Retinal pigment epithelial cell (primary cell): ENCODE measurements around the gene KCNG4.

ENCODE experiments used
- DNase-seq: peaks from one replicate; pipeline ENCODE4 v3.0.0-alpha.2; 2010; ENCODE audit warnings: low read depth
- H3K4me3 ChIP-seq: 2 replicates; pipeline ENCODE4 v1.5.1; 2011; ENCODE audit warnings: mild to moderate bottlenecking, low read length, control low read depth, moderate library complexity
- TF ChIP-seq, protein P1 (sequence below): conservative IDR thresholded peaks from 2 replicates; pipeline ENCODE4 v1.5.1; 2011; ENCODE audit warnings: low read depth, low read length, control low read depth, inconsistent platforms

Gene KCNG4, protein sequence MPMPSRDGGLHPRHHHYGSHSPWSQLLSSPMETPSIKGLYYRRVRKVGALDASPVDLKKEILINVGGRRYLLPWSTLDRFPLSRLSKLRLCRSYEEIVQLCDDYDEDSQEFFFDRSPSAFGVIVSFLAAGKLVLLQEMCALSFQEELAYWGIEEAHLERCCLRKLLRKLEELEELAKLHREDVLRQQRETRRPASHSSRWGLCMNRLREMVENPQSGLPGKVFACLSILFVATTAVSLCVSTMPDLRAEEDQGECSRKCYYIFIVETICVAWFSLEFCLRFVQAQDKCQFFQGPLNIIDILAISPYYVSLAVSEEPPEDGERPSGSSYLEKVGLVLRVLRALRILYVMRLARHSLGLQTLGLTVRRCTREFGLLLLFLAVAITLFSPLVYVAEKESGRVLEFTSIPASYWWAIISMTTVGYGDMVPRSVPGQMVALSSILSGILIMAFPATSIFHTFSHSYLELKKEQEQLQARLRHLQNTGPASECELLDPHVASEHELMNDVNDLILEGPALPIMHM

GRCh38 chr16:84239909-84240308, at the start of gene KCNG4:
TSS of gene KCNG4 (minus strand) at chr16:84240012. CDS start at chr16:84237485, 2,527 bp downstream.
- DNase-seq = no peak
- H3K4me3 ChIP-seq = no peak within 1 kb of the TSS
- TF ChIP-seq, protein P1, sequence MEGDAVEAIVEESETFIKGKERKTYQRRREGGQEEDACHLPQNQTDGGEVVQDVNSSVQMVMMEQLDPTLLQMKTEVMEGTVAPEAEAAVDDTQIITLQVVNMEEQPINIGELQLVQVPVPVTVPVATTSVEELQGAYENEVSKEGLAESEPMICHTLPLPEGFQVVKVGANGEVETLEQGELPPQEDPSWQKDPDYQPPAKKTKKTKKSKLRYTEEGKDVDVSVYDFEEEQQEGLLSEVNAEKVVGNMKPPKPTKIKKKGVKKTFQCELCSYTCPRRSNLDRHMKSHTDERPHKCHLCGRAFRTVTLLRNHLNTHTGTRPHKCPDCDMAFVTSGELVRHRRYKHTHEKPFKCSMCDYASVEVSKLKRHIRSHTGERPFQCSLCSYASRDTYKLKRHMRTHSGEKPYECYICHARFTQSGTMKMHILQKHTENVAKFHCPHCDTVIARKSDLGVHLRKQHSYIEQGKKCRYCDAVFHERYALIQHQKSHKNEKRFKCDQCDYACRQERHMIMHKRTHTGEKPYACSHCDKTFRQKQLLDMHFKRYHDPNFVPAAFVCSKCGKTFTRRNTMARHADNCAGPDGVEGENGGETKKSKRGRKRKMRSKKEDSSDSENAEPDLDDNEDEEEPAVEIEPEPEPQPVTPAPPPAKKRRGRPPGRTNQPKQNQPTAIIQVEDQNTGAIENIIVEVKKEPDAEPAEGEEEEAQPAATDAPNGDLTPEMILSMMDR = no peak

- no peak for DNase-seq
- TF ChIP-seq, protein P1 = no peak
- no peak overlapping the region for H3K4me3 ChIP-seq
Observed at GRCh38 chr16:84288902-84289301, 49.1 kb upstream of the KCNG4 start.

- H3K4me3 ChIP-seq = no peak overlapping the region
- TF ChIP-seq, protein P1 = no peak
- no peak for DNase-seq
Observed at GRCh38 chr16:84286578-84287240, 46.9 kb upstream of the KCNG4 start.

GRCh38 chr16:84284154-84284722, 44.4 kb upstream of the KCNG4 start:
- TF ChIP-seq, protein P1 = no peak
- no peak for DNase-seq
- H3K4me3 ChIP-seq = no peak overlapping the region

- H3K4me3 ChIP-seq = no peak overlapping the region
- TF ChIP-seq, protein P1 = no peak
- DNase-seq = no peak
Observed at GRCh38 chr16:84283314-84284153, 43.7 kb upstream of the KCNG4 start.

- DNase-seq = no peak
- H3K4me3 ChIP-seq = no peak overlapping the region
- TF ChIP-seq, protein P1 = no peak
Observed at GRCh38 chr16:84282533-84282932, 42.7 kb upstream of the KCNG4 start.
